IMR-90 (cell line): Measurements from ENCODE around the gene ZDHHC22. TPM values are rescaled to one million over a fixed set of nuclear protein-coding genes. Genes with fewer than 3 reads are reported as not detected.

Source experiments
- ATAC-seq: fragments of 200-7000 bp; cut with Tn5 transposase; 2 replicates; pipeline ENCODE4 v1.9.1; 2020; ENCODE audit warnings: low read depth, mild to moderate bottlenecking, moderate library complexity
- BruUV-seq: library from RNA; stranded (reverse); fragments of 400-500 nt; replicated peaks from 2 replicates; lab custom pipeline; 2021; lab: Mats Ljungman, UMichigan
- CTCF ChIA-PET: fragments of 300-600 bp; formaldehyde crosslinking; extraction: SDS; loops from one replicate; lab custom pipeline; 2021; ENCODE audit warnings: antibody characterized with exemption; lab: Yijun Ruan, JAX
- POLR2A ChIA-PET: fragments of 300-600 bp; sonication (Branson Sonifier 250); formaldehyde crosslinking; loops from one replicate; lab custom pipeline; 2022; ENCODE audit warnings: antibody characterized with exemption; ENCODE audit not compliant: unreplicated experiment; lab: Charles Lee
- DNase-seq: peaks from one replicate; pipeline ENCODE4 v3.0.0; 2013
- H2AFZ ChIP-seq: replicated peaks from 2 replicates; pipeline ENCODE3; 2013; ENCODE audit warnings: low read length, mild to moderate bottlenecking; ENCODE audit not compliant: poor library complexity
- H2AK5ac ChIP-seq: 2 replicates; pipeline ENCODE4 v1.6.1; 2013; ENCODE audit warnings: low read depth, low read length, inconsistent platforms
- H2AK9ac ChIP-seq: replicated peaks from 2 replicates; pipeline ENCODE3; 2013; ENCODE audit warnings: mild to moderate bottlenecking, low read depth, low read length, moderate library complexity; ENCODE audit not compliant: poor library complexity
- H2BK120ac ChIP-seq: 2 replicates; pipeline ENCODE4 v1.6.1; 2013; ENCODE audit warnings: low read depth, low read length, inconsistent platforms
- H2BK15ac ChIP-seq: 3 replicates; pipeline ENCODE4 v1.6.1; 2013; ENCODE audit warnings: low read depth, low read length, inconsistent platforms
- H2BK20ac ChIP-seq: 2 replicates; pipeline ENCODE4 v1.6.1; 2013; ENCODE audit warnings: low read depth, mild to moderate bottlenecking, inconsistent platforms, low read length, moderate library complexity
- H2BK5ac ChIP-seq: 2 replicates; pipeline ENCODE4 v1.6.1; 2013; ENCODE audit warnings: mild to moderate bottlenecking, low read depth, low read length, inconsistent platforms; ENCODE audit not compliant: poor library complexity, severe bottlenecking
- H3K14ac ChIP-seq: replicated peaks from 2 replicates; pipeline ENCODE4 v1.6.1; 2013; ENCODE audit warnings: low read depth, low read length, inconsistent platforms
- H3K18ac ChIP-seq: 2 replicates; pipeline ENCODE4 v1.6.1; 2013; ENCODE audit warnings: low read depth, low read length, control low read depth
- H3K23ac ChIP-seq: 2 replicates; pipeline ENCODE4 v1.6.1; 2013; ENCODE audit warnings: low read depth, low read length, inconsistent platforms
- H3K27ac ChIP-seq: 2 replicates; pipeline ENCODE4 v1.5.1; 2013; ENCODE audit warnings: mild to moderate bottlenecking, control low read depth, low read length; ENCODE audit not compliant: insufficient read depth
- H3K27me3 ChIP-seq: 2 replicates; pipeline ENCODE4 v1.6.1; 2013; ENCODE audit warnings: low read length; ENCODE audit not compliant: control insufficient read depth, insufficient read depth
- H3K36me3 ChIP-seq: 2 replicates; pipeline ENCODE4 v1.6.1; 2013; ENCODE audit warnings: low read length, mixed read lengths; ENCODE audit not compliant: control insufficient read depth, insufficient read depth
- H3K4ac ChIP-seq: 2 replicates; pipeline ENCODE4 v1.6.1; 2013; ENCODE audit warnings: low read depth, low read length, inconsistent platforms
- H3K4me1 ChIP-seq: 2 replicates; pipeline ENCODE4 v1.6.1; 2013; ENCODE audit warnings: low read length, mixed read lengths; ENCODE audit not compliant: control insufficient read depth, insufficient read depth
- H3K4me2 ChIP-seq: 2 replicates; pipeline ENCODE4 v1.6.1; 2013; ENCODE audit warnings: low read depth, mild to moderate bottlenecking, control low read depth, low read length, moderate library complexity
- H3K4me3 ChIP-seq: 2 replicates; pipeline ENCODE4 v1.5.1; 2013; ENCODE audit warnings: low read depth, mild to moderate bottlenecking, control low read depth, low read length, moderate library complexity; ENCODE audit not compliant: insufficient read depth
- H3K56ac ChIP-seq: 2 replicates; pipeline ENCODE4 v1.6.1; 2013; ENCODE audit warnings: low read length, inconsistent platforms; ENCODE audit not compliant: insufficient read depth; ENCODE audit errors: extremely low read depth
- H3K79me1 ChIP-seq, 2 experiments: 2 replicates each; pipeline ENCODE4 v1.6.1; 2013; ENCODE audit warnings: low read length in 2 of 2, inconsistent platforms in 1 of 2, low read depth in 1 of 2
- H3K9ac ChIP-seq: 2 replicates; pipeline ENCODE4 v1.6.1; 2013; ENCODE audit warnings: low read depth, low read length, control low read depth
- H3K9me1 ChIP-seq: 2 replicates; pipeline ENCODE4 v1.6.1; 2013; ENCODE audit warnings: low read length, inconsistent platforms; ENCODE audit not compliant: insufficient read depth
- H3K9me3 ChIP-seq: 2 replicates; pipeline ENCODE4 v1.6.1; 2013; ENCODE audit warnings: low read length; ENCODE audit not compliant: control insufficient read depth, insufficient read depth
- H4K20me1 ChIP-seq: 2 replicates; pipeline ENCODE4 v1.6.1; 2013; ENCODE audit warnings: low read length, inconsistent platforms; ENCODE audit not compliant: insufficient read depth
- H4K5ac ChIP-seq: 2 replicates; pipeline ENCODE4 v1.6.1; 2013; ENCODE audit warnings: mild to moderate bottlenecking, low read depth, low read length, control low read depth
- H4K8ac ChIP-seq, 2 experiments: 2 replicates each; pipeline ENCODE4 v1.6.1; 2013; ENCODE audit warnings: low read depth in 2 of 2, low read length in 2 of 2, control low read depth in 1 of 2, inconsistent platforms in 1 of 2
- H4K91ac ChIP-seq: 2 replicates; pipeline ENCODE4 v1.6.1; 2013; ENCODE audit warnings: low read depth, low read length, inconsistent platforms; ENCODE audit not compliant: insufficient read depth
- CEBPB ChIP-seq: IDR thresholded peaks from 2 replicates; pipeline ENCODE4 v1.6.1; 2012; ENCODE audit warnings: low read depth, low read length, improper control_type of control experiment
- NFE2L2 ChIP-seq: fragments of 150-350 bp; IDR thresholded peaks from 2 replicates; pipeline ENCODE4 v1.6.1; 2016; ENCODE audit warnings: low read depth, mild to moderate bottlenecking, low read length
- RAD21 ChIP-seq: IDR thresholded peaks from 2 replicates; pipeline ENCODE4 v1.6.1; 2012; ENCODE audit warnings: low read length, improper control_type of control experiment
- RCOR1 ChIP-seq: IDR thresholded peaks from 2 replicates; pipeline ENCODE4 v1.6.1; 2012; ENCODE audit warnings: mild to moderate bottlenecking, low read length, improper control_type of control experiment; ENCODE audit not compliant: insufficient replicate concordance
- WGBS, 2 experiments: methylation state at CpG; one replicate each; pipeline versions ENCODE4 v1.1.5 to v1.1.7; 2013; ENCODE audit warnings: missing lambda C conversion rate in 2 of 2; ENCODE audit not compliant: insufficient read length in 1 of 2; ENCODE audit errors: extremely low coverage in 2 of 2; 5-methylcytosine and 5-hydroxymethylcytosine counted together
- dilution Hi-C: fragments of 300-500 bp; cut with HindIII; formaldehyde crosslinking; loops from one replicate; pipeline ENCODE4 v1.14.3; 2018; ENCODE audit warnings: low sequenced_read_pairs; ENCODE audit not compliant: unreplicated experiment
- in situ Hi-C: fragments of 300-500 bp; cut with MboI; formaldehyde crosslinking; loops from 3 replicates; pipeline ENCODE4 v1.14.3; 2019; ENCODE audit warnings: low sequenced_read_pairs, inconsistent platforms, mixed read lengths
- intact Hi-C: fragments of 100-400 bp; cut with micrococcal nuclease; formaldehyde crosslinking; loops from 2 replicates; pipeline ENCODE4 v1.10.0; 2022
- polyA plus RNA-seq, 3 experiments: library from polyadenylated mRNA; depleted of rRNA; stranded (reverse); fragments of >200 nt; gene quantifications; 2 replicates each; pipeline ENCODE4 v1.2.3, GENCODE V29; 2012; ENCODE audit warnings: low replicate concordance in 1 of 3
- total RNA-seq: library from RNA; depleted of rRNA; stranded (reverse); fragments of >200 nt; gene quantifications from 2 replicates; pipeline ENCODE4 v1.2.3, GENCODE V29; 2012

The ZDHHC22 gene
- total and polyA plus RNA-seq, 2 of the 4 experiments (the other 2 are of a cell fraction) = not detected

GRCh38 chr14:77120771-77121743 is 20.5 kb downstream of the ZDHHC22 start:
- ChIA-PET CTCF (interaction anchor here (0.7 kb wide), 1 partner anchor 22 kb away, joined by 5 read pairs; no protein-coding TSS in a partner anchor), POLR2A (no interaction called here)
- H2BK15ac ChIP-seq = no peak overlapping the region
- no peak overlapping the region for H3K27ac ChIP-seq
- H2BK5ac ChIP-seq = no peak overlapping the region
- no peak for TF ChIP-seq NFE2L2
- no peak for TF ChIP-seq RAD21
- no peak for TF ChIP-seq CEBPB
- no peak for TF ChIP-seq RCOR1
- H4K5ac ChIP-seq = no peak overlapping the region
- no peak overlapping the region for H3K23ac ChIP-seq
- intact Hi-C loops = no loop called here
- H3K9me1 ChIP-seq = no peaks in the 10 kb centered on the region
- H3K79me1 ChIP-seq = no peaks in the 10 kb centered on the region
- WGBS, 2 experiments = no CpG with 5 or more reads among the region's 9 CpGs
- H2AK9ac ChIP-seq = no peak overlapping the region
- H3K18ac ChIP-seq = no peak overlapping the region
- H3K36me3 ChIP-seq = peaks cover 3% of the 10 kb centered on the region; the same call in 1 of the 2 replicates
- in situ Hi-C loops = no loop called here
- H3K4me1 ChIP-seq = no peaks in the 10 kb centered on the region; the same call in 1 of the 2 replicates
- no peak overlapping the region for H3K9ac ChIP-seq
- no peak overlapping the region for H2BK120ac ChIP-seq
- H3K4ac ChIP-seq = no peak overlapping the region
- H3K56ac ChIP-seq = no peak overlapping the region
- no peak overlapping the region for H2AK5ac ChIP-seq
- H3K4me3 ChIP-seq = no peak overlapping the region
- H2BK20ac ChIP-seq = no peak overlapping the region
- H3K9me3 ChIP-seq = no peaks in the 10 kb centered on the region
- no peak overlapping the region for H3K14ac ChIP-seq
- no peak overlapping the region for H4K91ac ChIP-seq
- H3K4me2 ChIP-seq = no peak overlapping the region
- no peaks in the 10 kb centered on the region for H4K20me1 ChIP-seq
- no peak overlapping the region for H2AFZ ChIP-seq
- DNase-seq (no peak), ATAC-seq (no peak)
- H4K8ac ChIP-seq = no peak overlapping the region
- dilution Hi-C loops = no loop called here
- H3K27me3 ChIP-seq = peaks cover 28% of the 10 kb centered on the region
- BruUV-seq = no TSS peak
